Skeletal muscle tissue (tissue), 4 donors: Measurements from ENCODE around the gene CTRB1. TPM values are rescaled to one million over a fixed set of nuclear protein-coding genes. Genes with fewer than 3 reads are reported as not detected.
"Not testable (repeated sequence)": the region's sequence is repeated elsewhere in the genome, so short reads cannot be mapped to it uniquely, and the experiment has no call there.

ENCODE experiments used
- H3K27ac ChIP-seq: one replicate; pipeline ENCODE4 v1.7.0; 2013; ENCODE audit warnings: mild to moderate bottlenecking, low read depth, low read length, inconsistent platforms
- H3K27me3 ChIP-seq, 3 donors: one replicate each; pipeline ENCODE4 v1.7.0; 2013; ENCODE audit warnings: low read length in 3 of 3; ENCODE audit not compliant: control insufficient read depth in 3 of 3, insufficient read depth in 3 of 3
- H3K36me3 ChIP-seq, 3 donors: one replicate each; pipeline ENCODE4 v1.7.0; 2013; ENCODE audit warnings: low read length in 3 of 3; ENCODE audit not compliant: control insufficient read depth in 3 of 3, insufficient read depth in 3 of 3
- H3K4me1 ChIP-seq, 3 donors: one replicate each; pipeline ENCODE4 v1.7.0; 2013; ENCODE audit warnings: low read length in 3 of 3, mild to moderate bottlenecking in 3 of 3; ENCODE audit not compliant: control insufficient read depth in 3 of 3, insufficient read depth in 3 of 3
- H3K4me3 ChIP-seq, 3 donors: one replicate each; pipeline ENCODE4 v1.7.0; 2013; ENCODE audit warnings: low read length in 3 of 3
- H3K9ac ChIP-seq, 3 donors: one replicate each; pipeline ENCODE4 v1.7.0; 2013; ENCODE audit warnings: low read length in 3 of 3, mild to moderate bottlenecking in 3 of 3, moderate library complexity in 2 of 3, low read depth in 1 of 3
- H3K9me3 ChIP-seq, 3 donors: one replicate each; pipeline ENCODE4 v1.7.0; 2013; ENCODE audit warnings: low read length in 3 of 3; ENCODE audit not compliant: control insufficient read depth in 3 of 3
- total RNA-seq: library from RNA; depleted of rRNA; stranded (reverse); fragments of >200 nt; gene quantifications from one replicate; pipeline ENCODE4 v1.2.3, GENCODE V29; 2014
- donor health status: Osteomylitis.

The CTRB1 gene
- total RNA-seq, 1 donor from 2014 or later = not detected

GRCh38 chr16:75203667-75204409 is 14.9 kb upstream of the CTRB1 start:
- Histone ChIP-seq H3K4me3 (no peak overlapping the region), H3K9me3 (no peaks in the 10 kb centered on the region), H3K27ac (no peak overlapping the region), H3K4me1 (peaks cover 0 to 4% (median 3%) of the 10 kb centered on the region in 3 donors), H3K27me3 (no peaks in the 10 kb centered on the region), H3K9ac (no peak overlapping the region), H3K36me3 (no peaks in the 10 kb centered on the region)

- Histone ChIP-seq H3K27me3 (no peaks in the 10 kb centered on the region), H3K4me3 (no peak overlapping the region), H3K9ac (no peak overlapping the region), H3K27ac (no peak overlapping the region), H3K9me3 (no peaks in the 10 kb centered on the region), H3K36me3 (no peaks in the 10 kb centered on the region), H3K4me1 (peaks cover 0 to 4% (median 2%) of the 10 kb centered on the region in 3 donors)
These were observed 14.4 kb upstream of the CTRB1 start for GRCh38 chr16:75204410-75204758.

GRCh38 chr16:75204905-75205304 is 13.9 kb upstream of the CTRB1 start:
- H3K36me3 ChIP-seq, H3K4me3 ChIP-seq, H3K9ac ChIP-seq, H3K27ac ChIP-seq, H3K4me1 ChIP-seq, H3K9me3 ChIP-seq, H3K27me3 ChIP-seq: not testable (repeated sequence)

GRCh38 chr16:75205438-75205837 is 13.3 kb upstream of the CTRB1 start:
- not testable (repeated sequence) for H3K27me3 ChIP-seq, H3K36me3 ChIP-seq, H3K9me3 ChIP-seq, H3K27ac ChIP-seq, H3K4me1 ChIP-seq, H3K4me3 ChIP-seq, H3K9ac ChIP-seq

- H3K4me3 ChIP-seq, H3K9ac ChIP-seq, H3K9me3 ChIP-seq, H3K4me1 ChIP-seq, H3K27me3 ChIP-seq, H3K36me3 ChIP-seq, H3K27ac ChIP-seq: not testable (repeated sequence)
These were observed 12.6 kb upstream of the CTRB1 start for GRCh38 chr16:75205961-75206748.

GRCh38 chr16:75206749-75207451 is 11.9 kb upstream of the CTRB1 start, which contains the start of gene CTRB2:
Gene CTRB2 (minus strand): TSS chr16:75207161. CDS start chr16:75207141, 20 bp downstream.
- no peaks in the 10 kb centered on the region for H3K36me3 ChIP-seq
- no peak within 1 kb of the TSS for H3K27ac ChIP-seq
- no peaks in the 10 kb centered on the region for H3K27me3 ChIP-seq
- H3K9me3 ChIP-seq = no peaks in the 10 kb centered on the region
- H3K4me1 ChIP-seq = no peaks in the 10 kb centered on the region
- H3K4me3 ChIP-seq = no peak within 1 kb of the TSS
- no peak within 1 kb of the TSS for H3K9ac ChIP-seq

GRCh38 chr16:75207831-75208230 is 11.0 kb upstream of the CTRB1 start:
- H3K4me1 ChIP-seq = no peaks in the 10 kb centered on the region
- no peaks in the 10 kb centered on the region for H3K27me3 ChIP-seq
- no peak overlapping the region for H3K9ac ChIP-seq
- no peaks in the 10 kb centered on the region for H3K9me3 ChIP-seq
- no peaks in the 10 kb centered on the region for H3K36me3 ChIP-seq
- H3K27ac ChIP-seq = no peak overlapping the region
- H3K4me3 ChIP-seq = no peak overlapping the region

GRCh38 chr16:75208242-75208825 is 10.5 kb upstream of the CTRB1 start:
- Histone ChIP-seq H3K36me3 (no peaks in the 10 kb centered on the region), H3K4me3 (no peak overlapping the region), H3K9me3 (no peaks in the 10 kb centered on the region), H3K9ac (no peak overlapping the region), H3K4me1 (no peaks in the 10 kb centered on the region), H3K27ac (no peak overlapping the region), H3K27me3 (no peaks in the 10 kb centered on the region)

- Histone ChIP-seq H3K36me3 (no peaks in the 10 kb centered on the region), H3K27me3 (no peaks in the 10 kb centered on the region), H3K9me3 (no peaks in the 10 kb centered on the region), H3K9ac (no peak overlapping the region), H3K4me1 (no peaks in the 10 kb centered on the region), H3K27ac (no peak overlapping the region), H3K4me3 (no peak overlapping the region)
These were observed 9.8 kb upstream of the CTRB1 start for GRCh38 chr16:75208861-75209505.
